GM12878 (cell line): ENCODE results near the gene ATP13A5. TPM values are rescaled to one million over a fixed set of nuclear protein-coding genes. Genes with fewer than 3 reads are reported as not detected.

Experiments used
- ATAC-seq: fragments of 200-7000 bp; cut with Tn5 transposase; 3 replicates; pipeline ENCODE4 v1.9.1; 2020; ENCODE audit warnings: mild to moderate bottlenecking, moderate library complexity
- Bru-seq: library from RNA; stranded (reverse); fragments of 400-500 nt; gene quantifications from one replicate; lab custom pipeline; 2021; lab: Mats Ljungman, UMichigan
- BruChase-seq, 2 experiments: library from RNA; stranded (reverse); fragments of 400-500 nt; gene quantifications; one replicate each; lab custom pipeline; 2021; lab: Mats Ljungman, UMichigan
- BruUV-seq: library from RNA; stranded (reverse); fragments of 400-500 nt; replicated peaks from 2 replicates; lab custom pipeline; 2021; lab: Mats Ljungman, UMichigan
- CTCF ChIA-PET: fragments of 300-600 bp; sonication (Branson Sonifier 250); formaldehyde crosslinking; extraction: SDS; loops from one replicate; lab custom pipeline; 2021; ENCODE audit warnings: inconsistent platforms; lab: Yijun Ruan, JAX
- POLR2A ChIA-PET: fragments of 350-600 bp; formaldehyde crosslinking; extraction: SDS; loops from one replicate; lab custom pipeline; 2021; ENCODE audit warnings: inconsistent platforms; lab: Charles Lee
- RAD21 ChIA-PET: fragments of 300-600 bp; sonication (Branson Sonifier 250); formaldehyde crosslinking; loops from one replicate; lab custom pipeline; 2023; ENCODE audit warnings: antibody characterized with exemption; ENCODE audit not compliant: unreplicated experiment; lab: Charles Lee
- SMC1A ChIA-PET: fragments of 300-600 bp; sonication (Branson Sonifier 250); formaldehyde crosslinking; loops from one replicate; lab custom pipeline; 2023; ENCODE audit not compliant: unreplicated experiment, uncharacterized antibody; lab: Charles Lee
- DNase-seq: peaks from one replicate; pipeline ENCODE4 v3.0.0-alpha.2; 2011; ENCODE audit warnings: low read depth, low spot score
- FAIRE-seq: peaks from 3 replicates; lab custom pipeline; 2011; peaks lifted over from hg19 to GRCh38; lab: Jason Lieb, UNC
- H2AFZ ChIP-seq: 2 replicates; pipeline ENCODE4 v1.6.0; 2011; ENCODE audit warnings: low read depth, low read length, control low read depth; ENCODE audit not compliant: control insufficient read depth
- H3K27ac ChIP-seq: 2 replicates; pipeline ENCODE4 v1.5.1; 2011; ENCODE audit warnings: control low read depth; ENCODE audit not compliant: control insufficient read depth, insufficient read depth
- H3K27me3 ChIP-seq, 2 experiments: replicated peaks in 1 of 2; 2 replicates each; pipeline versions ENCODE4 v1.6.0 to v1.6.1; 2011; ENCODE audit warnings: low read length in 1 of 2; ENCODE audit not compliant: control insufficient read depth in 2 of 2, insufficient read depth in 2 of 2
- H3K36me3 ChIP-seq, 2 experiments: 2 replicates each; pipeline ENCODE4 v1.5.1; 2011; ENCODE audit warnings: low read length in 1 of 2; ENCODE audit not compliant: control insufficient read depth in 2 of 2, insufficient read depth in 2 of 2
- H3K4me1 ChIP-seq: 2 replicates; pipeline ENCODE4 v1.6.1; 2011; ENCODE audit warnings: mild to moderate bottlenecking, low read length, moderate library complexity, mixed read lengths; ENCODE audit not compliant: control insufficient read depth, insufficient read depth
- H3K4me2 ChIP-seq: 2 replicates; pipeline ENCODE4 v1.6.0; 2011; ENCODE audit warnings: control low read depth; ENCODE audit not compliant: control insufficient read depth, insufficient read depth
- H3K4me3 ChIP-seq: fragments of 200-600 bp; sonication (generic); 2 replicates; pipeline ENCODE4 v1.5.1; 2016
- H3K79me2 ChIP-seq: 2 replicates; pipeline ENCODE4 v1.6.0; 2011; ENCODE audit warnings: low read length; ENCODE audit not compliant: control insufficient read depth, insufficient read depth
- H3K9ac ChIP-seq: 2 replicates; pipeline ENCODE4 v1.8.0; 2011; ENCODE audit warnings: low read length, control low read depth, mixed read lengths; ENCODE audit not compliant: control insufficient read depth, insufficient read depth
- H3K9me3 ChIP-seq: replicated peaks from 3 replicates; pipeline ENCODE4 v1.5.1; 2011; ENCODE audit warnings: mild to moderate bottlenecking, low read length; ENCODE audit not compliant: control insufficient read depth, insufficient read depth
- H4K20me1 ChIP-seq: 2 replicates; pipeline ENCODE4 v1.6.0; 2011; ENCODE audit not compliant: control insufficient read depth, insufficient read depth
- BCL11A ChIP-seq: IDR thresholded peaks from 2 replicates; pipeline ENCODE4 v1.6.1; 2011; ENCODE audit warnings: low read depth, low read length
- SMC3 ChIP-seq: IDR thresholded peaks from 2 replicates; pipeline ENCODE4 v1.6.1; 2011; ENCODE audit warnings: low read length, improper control_type of control experiment, borderline replicate concordance
- WGBS: methylation state at CpG from one replicate; pipeline ENCODE4 v1.1.6; 2016; ENCODE audit warnings: low lambda C conversion rate; ENCODE audit not compliant: insufficient replicate concordance, insufficient coverage; ENCODE audit errors: missing lambda C conversion rate; 5-methylcytosine and 5-hydroxymethylcytosine counted together
- in situ Hi-C: fragments of 300-500 bp; cut with MboI; formaldehyde crosslinking; loops from 9 replicates; pipeline ENCODE4 v1.14.3; 2018; ENCODE audit warnings: mixed read lengths
- intact Hi-C: fragments of 100-400 bp; cut with micrococcal nuclease; formaldehyde crosslinking; loops from one replicate; pipeline ENCODE4 v1.14.2; 2022; ENCODE audit not compliant: unreplicated experiment
- long read RNA-seq, 2 experiments: library from polyadenylated mRNA; unstranded; transcript quantifications; one replicate each; pipeline ENCODE4 v2.0.0, GENCODE V29; 2019 to 2020
- polyA minus RNA-seq, 3 experiments: library from RNA; depleted of rRNA, polyadenylated mRNA; stranded (reverse); fragments of >200 nt; gene quantifications; 2 replicates each; pipeline ENCODE4 v1.2.3, GENCODE V29; 2011
- polyA plus RNA-seq, 11 experiments: library from polyadenylated mRNA; depleted of rRNA in 4 of 11; unstranded in 6 of 11; stranded (reverse) in 5 of 11; fragments of >200 nt; fragmentation: Nextera tagmentation in 4 of 11; fragmentation: Illumina TruSeq in 1 of 11; extraction: Ambion mirVana in 4 of 11; extraction: Trizol in 1 of 11; gene quantifications; 1 replicate in 1 of 11; 2 replicates in 10 of 11; pipeline versions ENCODE4 v1.2.1 to v1.2.3, GENCODE V29; 2011 to 2016; ENCODE audit warnings: inconsistent platforms in 2 of 11, missing spikeins in 2 of 11, low read depth in 1 of 11
- total RNA-seq, 4 experiments: library from RNA; depleted of rRNA in 3 of 4; stranded (reverse); fragments of >200 nt in 3 of 4; fragmentation: Illumina TruSeq in 1 of 4; extraction: Trizol in 1 of 4; gene quantifications; 2 replicates each; pipeline versions ENCODE4 v1.2.1 to v1.2.3, GENCODE V29; 2013 to 2021

ATP13A5 gene, protein sequence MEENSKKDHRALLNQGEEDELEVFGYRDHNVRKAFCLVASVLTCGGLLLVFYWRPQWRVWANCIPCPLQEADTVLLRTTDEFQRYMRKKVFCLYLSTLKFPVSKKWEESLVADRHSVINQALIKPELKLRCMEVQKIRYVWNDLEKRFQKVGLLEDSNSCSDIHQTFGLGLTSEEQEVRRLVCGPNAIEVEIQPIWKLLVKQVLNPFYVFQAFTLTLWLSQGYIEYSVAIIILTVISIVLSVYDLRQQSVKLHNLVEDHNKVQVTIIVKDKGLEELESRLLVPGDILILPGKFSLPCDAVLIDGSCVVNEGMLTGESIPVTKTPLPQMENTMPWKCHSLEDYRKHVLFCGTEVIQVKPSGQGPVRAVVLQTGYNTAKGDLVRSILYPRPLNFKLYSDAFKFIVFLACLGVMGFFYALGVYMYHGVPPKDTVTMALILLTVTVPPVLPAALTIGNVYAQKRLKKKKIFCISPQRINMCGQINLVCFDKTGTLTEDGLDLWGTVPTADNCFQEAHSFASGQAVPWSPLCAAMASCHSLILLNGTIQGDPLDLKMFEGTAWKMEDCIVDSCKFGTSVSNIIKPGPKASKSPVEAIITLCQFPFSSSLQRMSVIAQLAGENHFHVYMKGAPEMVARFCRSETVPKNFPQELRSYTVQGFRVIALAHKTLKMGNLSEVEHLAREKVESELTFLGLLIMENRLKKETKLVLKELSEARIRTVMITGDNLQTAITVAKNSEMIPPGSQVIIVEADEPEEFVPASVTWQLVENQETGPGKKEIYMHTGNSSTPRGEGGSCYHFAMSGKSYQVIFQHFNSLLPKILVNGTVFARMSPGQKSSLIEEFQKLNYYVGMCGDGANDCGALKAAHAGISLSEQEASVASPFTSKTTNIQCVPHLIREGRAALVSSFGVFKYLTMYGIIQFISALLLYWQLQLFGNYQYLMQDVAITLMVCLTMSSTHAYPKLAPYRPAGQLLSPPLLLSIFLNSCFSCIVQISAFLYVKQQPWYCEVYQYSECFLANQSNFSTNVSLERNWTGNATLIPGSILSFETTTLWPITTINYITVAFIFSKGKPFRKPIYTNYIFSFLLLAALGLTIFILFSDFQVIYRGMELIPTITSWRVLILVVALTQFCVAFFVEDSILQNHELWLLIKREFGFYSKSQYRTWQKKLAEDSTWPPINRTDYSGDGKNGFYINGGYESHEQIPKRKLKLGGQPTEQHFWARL
- total RNA-seq (2013; cell fraction: nucleolus; rRNA removed) = not detected in 2 replicates
- not detected in 2 replicates for total RNA-seq (2014; rRNA removed)
- not detected in 2 replicates for total RNA-seq (2014; rRNA removed; fragmentation: Illumina TruSeq; extraction: Trizol)
- not detected in 2 replicates for total RNA-seq (2021)
- not detected for polyA plus RNA-seq (2011; ENCODE audit: low read depth)
- polyA plus RNA-seq (2011; rRNA removed) = 0.01 TPM in 1 of 2 replicates, not detected in the other
- not detected in 2 replicates for polyA plus RNA-seq (2011; cell fraction: cytosol; rRNA removed)
- polyA plus RNA-seq (2011; cell fraction: nucleus; rRNA removed) = 0.06 and 0.12 TPM in 2 replicates
- polyA plus RNA-seq (2012) = not detected in 2 replicates
- polyA plus RNA-seq (2014; fragmentation: Illumina TruSeq; extraction: Trizol) = not detected in 2 replicates
- polyA plus RNA-seq (2014; fragmentation: Nextera tagmentation; extraction: Ambion mirVana) = not detected
- polyA plus RNA-seq (2014; rRNA removed) = not detected in 2 replicates
- not detected for polyA plus RNA-seq (2016; fragmentation: Nextera tagmentation; extraction: Ambion mirVana)
- polyA minus RNA-seq (2011; rRNA and poly(A)+ RNA removed) = not detected in 2 replicates
- not detected in 2 replicates for polyA minus RNA-seq (2011; cell fraction: cytosol; rRNA and poly(A)+ RNA removed)
- not detected in 2 replicates for polyA minus RNA-seq (2011; cell fraction: nucleus; rRNA and poly(A)+ RNA removed)
- percentile 12 among the genes with signal in this experiment for Bru-seq, nascent RNA
- BruChase-seq, experiment 1, labeled RNA remaining after a 6-hour chase = percentile 12 among the genes with signal in this experiment
- BruChase-seq, experiment 2, labeled RNA remaining after a 2-hour chase = percentile 15 among the genes with signal in this experiment
- long read RNA-seq, experiment 1 = 0 reads
- long read RNA-seq, experiment 2, partial matches to known transcripts = 0 of 1 reads
- long read RNA-seq, experiment 2, other reads (novel, unspliced or antisense) = 1 of 1 reads

DNA sequence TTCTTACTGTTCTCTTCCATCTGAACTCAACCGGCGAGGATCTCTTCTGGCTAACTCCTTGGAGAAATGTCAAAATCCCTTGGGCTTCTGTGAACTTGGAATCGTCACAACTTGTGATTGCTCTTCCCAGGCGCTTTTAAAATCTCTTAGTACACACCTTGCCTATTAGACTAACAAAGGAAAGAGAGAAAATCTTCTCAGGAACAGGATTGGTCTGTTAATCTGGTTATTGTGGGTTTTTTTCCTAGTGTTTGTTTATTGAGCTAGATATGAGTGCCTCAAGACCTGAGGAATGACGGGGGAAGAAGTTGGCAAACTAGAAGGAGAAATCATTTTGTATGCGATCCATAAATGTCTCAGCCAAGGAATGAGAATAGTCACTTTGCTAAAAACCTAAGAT, at the start of gene ATP13A5:
TSS of gene ATP13A5 (minus strand) at position 48 of the 400 bp plus-strand sequence. CDS start at position 20, 28 bp downstream.
- Histone ChIP-seq H3K4me3 (no peak within 1 kb of the TSS), H3K9me3 (no peaks in the 10 kb centered on the region), H3K27me3 (no peaks in the 10 kb centered on the region; a peak in 2 of 4 replicates), H3K4me2 (no peak within 1 kb of the TSS), H4K20me1 (no peaks in the 10 kb centered on the region), H3K27ac (no peak within 1 kb of the TSS), H3K9ac (no peak within 1 kb of the TSS), H3K4me1 (no peaks in the 10 kb centered on the region), H3K36me3 (no peaks in the 10 kb centered on the region), H3K79me2 (no peaks in the 10 kb centered on the region), H2AFZ (no peak within 1 kb of the TSS)
- WGBS = 18% methylated on average over 6 of the region's 6 CpGs
- in situ Hi-C loops = no loop called here
- ChIA-PET POLR2A (no interaction called here), RAD21 (no interaction called here), SMC1A (no interaction called here), CTCF (no interaction called here)
- FAIRE-seq = no peak
- no peak for ATAC-seq
- BruUV-seq = no TSS peak
- DNase-seq = no peak
- TF ChIP-seq SMC3 (no peak), BCL11A (no peak)
- intact Hi-C loops = no loop called here
